Gastroesophageal sphincter (tissue), 4 donors: ENCODE data around the gene C5. TPM values are rescaled to one million over a fixed set of nuclear protein-coding genes. Genes with fewer than 3 reads are reported as not detected.

Experiments used
- ATAC-seq: fragments of 150-250 bp; one replicate; pipeline ENCODE4 v1.9.1; 2016; ENCODE audit warnings: mild to moderate bottlenecking, moderate library complexity
- H3K27ac ChIP-seq, 4 donors: fragments of 200-600 bp; sonication (generic) in 3 of 4; 1 replicate in 3 of 4; 2 replicates in 1 of 4; pipeline ENCODE4 v1.5.1; 2016 to 2019
- H3K27me3 ChIP-seq: fragments of 200-600 bp; sonication (generic); one replicate; pipeline ENCODE4 v1.5.1; 2019
- H3K36me3 ChIP-seq, 2 donors: fragments of 200-600 bp; sonication (generic); one replicate each; pipeline ENCODE4 v1.5.1; 2019; ENCODE audit warnings: control low read depth in 1 of 2
- H3K4me1 ChIP-seq, 3 donors: fragments of 200-600 bp; sonication (generic); 1 replicate in 2 of 3; 2 replicates in 1 of 3; pipeline ENCODE4 v1.5.1; 2016 to 2019; ENCODE audit warnings: control low read depth in 2 of 3
- H3K4me3 ChIP-seq, 2 donors: fragments of 200-600 bp; sonication (generic); one replicate each; pipeline ENCODE4 v1.5.1; 2019; ENCODE audit warnings: mild to moderate bottlenecking in 1 of 2, moderate library complexity in 1 of 2
- H3K9me3 ChIP-seq, 3 donors: fragments of 200-600 bp; sonication (generic); one replicate each; pipeline ENCODE4 v1.5.1; 2017 to 2019; ENCODE audit warnings: control low read depth in 2 of 3
- EP300 ChIP-seq: sonication (generic); formaldehyde crosslinking; IDR thresholded peaks from one replicate; pipeline ENCODE4 v1.6.1; 2017; ENCODE audit warnings: antibody characterized with exemption, mild to moderate bottlenecking
- POLR2A ChIP-seq, 2 donors: fragments of 450-650 bp; IDR thresholded peaks; one replicate each; pipeline ENCODE4 v1.6.1; 2017; ENCODE audit warnings: antibody characterized with exemption in 2 of 2, mild to moderate bottlenecking in 2 of 2, moderate library complexity in 1 of 2
- POLR2AphosphoS5 ChIP-seq: sonication (generic); formaldehyde crosslinking; IDR thresholded peaks from one replicate; pipeline ENCODE4 v1.6.1; 2017; ENCODE audit warnings: antibody characterized with exemption
- WGBS, 2 donors: methylation state at CpG; one replicate each; pipeline ENCODE4 v1.1.5; 2018; ENCODE audit warnings: low coverage in 1 of 2; 5-methylcytosine and 5-hydroxymethylcytosine counted together
- total RNA-seq, 4 donors: library from RNA; depleted of rRNA; stranded (reverse); fragments of >200 nt; gene quantifications; one replicate each; pipeline ENCODE4 v1.1.0, GENCODE V29; 2016
- TF ChIP-seq, protein P1 (sequence below), 4 experiments: fragments of 200-600 bp in 2 of 4; fragments of 450-650 bp in 2 of 4; sonication (generic) in 1 of 4; IDR thresholded peaks; one replicate each; pipeline ENCODE4 v1.5.1; 2017 to 2019; ENCODE audit warnings: antibody characterized with exemption in 4 of 4, mild to moderate bottlenecking in 2 of 4, moderate library complexity in 2 of 4

C5 gene
- total RNA-seq, 4 donors from 2014 or later = 2.7 to 8.9 (median 6.3) TPM

DNA sequence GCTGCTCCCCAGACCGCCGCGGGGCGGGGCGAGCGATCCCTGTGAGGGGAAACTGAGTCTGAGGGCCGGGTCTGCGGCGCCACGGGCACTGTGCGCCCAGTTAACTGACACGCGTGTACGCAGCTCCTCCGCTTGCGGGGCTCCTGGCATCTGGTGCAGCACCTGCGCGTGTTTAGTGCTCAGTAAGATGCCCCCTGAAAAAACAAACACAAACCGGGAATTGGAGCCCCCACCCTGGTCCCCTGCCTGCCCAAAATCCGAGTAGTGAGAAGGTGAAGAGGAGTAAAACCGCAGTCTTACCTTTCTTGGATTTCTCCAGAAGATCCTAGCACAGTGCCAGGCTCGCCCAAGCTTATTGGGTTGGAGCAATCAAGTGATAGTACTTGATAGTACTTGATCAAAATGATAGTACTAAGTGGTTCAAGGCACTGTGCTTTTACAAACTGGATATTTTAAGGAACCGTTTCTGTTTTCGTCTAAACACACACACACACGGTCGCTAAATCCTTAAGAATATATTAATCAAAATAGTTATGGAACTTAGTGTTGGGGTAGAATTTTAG is 120.8 kb downstream of the C5 start:
- H3K27ac ChIP-seq = peak overlapping the region; percentile 87 to 98 (median 92)
- no peak for ATAC-seq
- H3K27me3 ChIP-seq = no peaks in the 10 kb centered on the region
- 55 to 67% methylated on average over 5 to 7 of the region's 26 CpGs for WGBS, 2 donors
- TF ChIP-seq, protein P1, sequence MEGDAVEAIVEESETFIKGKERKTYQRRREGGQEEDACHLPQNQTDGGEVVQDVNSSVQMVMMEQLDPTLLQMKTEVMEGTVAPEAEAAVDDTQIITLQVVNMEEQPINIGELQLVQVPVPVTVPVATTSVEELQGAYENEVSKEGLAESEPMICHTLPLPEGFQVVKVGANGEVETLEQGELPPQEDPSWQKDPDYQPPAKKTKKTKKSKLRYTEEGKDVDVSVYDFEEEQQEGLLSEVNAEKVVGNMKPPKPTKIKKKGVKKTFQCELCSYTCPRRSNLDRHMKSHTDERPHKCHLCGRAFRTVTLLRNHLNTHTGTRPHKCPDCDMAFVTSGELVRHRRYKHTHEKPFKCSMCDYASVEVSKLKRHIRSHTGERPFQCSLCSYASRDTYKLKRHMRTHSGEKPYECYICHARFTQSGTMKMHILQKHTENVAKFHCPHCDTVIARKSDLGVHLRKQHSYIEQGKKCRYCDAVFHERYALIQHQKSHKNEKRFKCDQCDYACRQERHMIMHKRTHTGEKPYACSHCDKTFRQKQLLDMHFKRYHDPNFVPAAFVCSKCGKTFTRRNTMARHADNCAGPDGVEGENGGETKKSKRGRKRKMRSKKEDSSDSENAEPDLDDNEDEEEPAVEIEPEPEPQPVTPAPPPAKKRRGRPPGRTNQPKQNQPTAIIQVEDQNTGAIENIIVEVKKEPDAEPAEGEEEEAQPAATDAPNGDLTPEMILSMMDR (IDR thresholded peaks at IDR 0.05) = no peak
- no peak for TF ChIP-seq EP300
- no peak for TF ChIP-seq POLR2AphosphoS5
- no peak for TF ChIP-seq POLR2A (IDR thresholded peaks at IDR 0.05)
- peaks cover 0 to 63% (median 26%) of the 10 kb centered on the region in 3 donors for H3K4me1 ChIP-seq
- no peaks in the 10 kb centered on the region for H3K9me3 ChIP-seq
- H3K36me3 ChIP-seq = no peaks in the 10 kb centered on the region
- H3K4me3 ChIP-seq = peak overlapping the region; percentile 71 to 93

DNA sequence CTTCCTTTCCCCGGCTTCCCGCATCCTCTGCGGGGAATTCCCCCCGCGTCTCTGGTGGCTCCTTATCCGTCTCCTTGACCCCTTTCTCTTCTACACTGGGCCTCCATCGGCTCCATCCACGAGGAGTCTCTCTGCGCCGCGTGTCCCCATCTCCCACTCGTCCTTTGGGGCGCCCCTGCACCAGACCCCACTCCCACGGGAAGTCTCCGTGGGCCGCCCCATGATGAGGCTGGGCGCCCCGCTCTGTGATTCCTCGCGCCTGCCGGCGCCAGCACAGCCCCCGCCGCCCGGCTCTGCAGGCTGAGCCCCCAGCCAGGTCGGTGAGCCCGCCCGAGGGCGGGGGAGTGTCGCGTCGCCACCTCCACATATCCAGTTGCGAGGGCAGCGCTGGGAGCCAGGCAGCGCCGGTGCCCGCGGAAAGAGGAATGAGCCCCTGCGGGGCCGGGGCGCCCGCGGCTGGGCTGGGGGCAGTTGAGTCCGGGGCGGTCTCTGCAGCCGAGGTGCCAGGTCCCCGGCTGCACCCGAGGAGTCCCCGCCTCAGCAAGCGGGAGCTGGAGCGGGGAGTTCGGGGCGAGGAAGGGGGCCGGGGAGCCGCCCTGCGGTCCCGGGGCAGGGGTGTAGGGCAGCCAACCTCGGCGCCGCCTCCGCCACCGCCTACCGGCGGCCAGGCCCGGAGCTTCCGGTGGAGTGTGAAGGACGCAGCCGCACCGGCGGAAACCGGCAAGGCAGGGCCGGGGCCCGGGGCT is 121.4 kb downstream of the C5 start:
- peak; percentile 88 for ATAC-seq
- TF ChIP-seq EP300 = no peak
- peak; percentile 61 for TF ChIP-seq POLR2AphosphoS5
- peak; percentile 76 to 77 for TF ChIP-seq POLR2A (IDR thresholded peaks at IDR 0.05)
- TF ChIP-seq, protein P1 (IDR thresholded peaks at IDR 0.05) = peak in 3 of 4 experiments; percentile 40 to 53 (median 52)
- Histone ChIP-seq H3K27me3 (no peaks in the 10 kb centered on the region), H3K4me3 (peak overlapping the region; percentile 71 to 93), H3K36me3 (no peaks in the 10 kb centered on the region), H3K9me3 (no peaks in the 10 kb centered on the region), H3K27ac (peak overlapping the region; percentile 87 to 98 (median 92)), H3K4me1 (peaks cover 0 to 58% (median 21%) of the 10 kb centered on the region in 3 donors)
- WGBS, 2 donors = 0 to 2% methylated on average over 6 to 7 of the region's 73 CpGs

DNA sequence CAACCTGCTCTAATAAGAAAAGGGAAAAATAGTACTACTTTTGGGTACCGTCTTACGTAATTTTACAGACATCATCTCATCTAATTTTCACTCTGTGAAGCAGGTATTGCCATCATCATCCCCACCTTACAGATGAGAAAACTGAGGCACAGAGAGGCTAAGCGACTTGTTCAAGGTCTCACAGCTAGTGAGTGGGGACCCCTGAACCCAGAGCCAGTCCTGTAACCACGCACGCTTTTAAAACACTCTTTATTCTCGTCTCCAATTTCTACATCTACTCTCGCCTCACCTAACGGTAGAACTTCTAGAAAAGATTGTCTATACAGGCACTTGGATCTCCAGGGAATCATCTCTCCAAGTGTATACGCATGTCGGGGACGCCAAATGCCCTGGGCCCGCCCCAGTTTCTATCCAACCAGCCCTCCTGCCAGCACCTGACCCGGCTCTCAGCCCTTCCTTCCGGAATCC is 122.0 kb downstream of the C5 start:
- no peaks in the 10 kb centered on the region for H3K36me3 ChIP-seq
- TF ChIP-seq, protein P1 (IDR thresholded peaks at IDR 0.05) = no peak
- no peak for TF ChIP-seq POLR2A (IDR thresholded peaks at IDR 0.05)
- no peak for TF ChIP-seq POLR2AphosphoS5
- no peak for TF ChIP-seq EP300
- peak; percentile 46 for ATAC-seq
- no peaks in the 10 kb centered on the region for H3K27me3 ChIP-seq
- H3K9me3 ChIP-seq = no peaks in the 10 kb centered on the region
- H3K27ac ChIP-seq = peak overlapping the region; percentile 87 to 98 (median 92)
- H3K4me1 ChIP-seq = peaks cover 0 to 58% (median 21%) of the 10 kb centered on the region in 3 donors
- 21 to 38% methylated on average over 11 to 14 of the region's 14 CpGs for WGBS, 2 donors
- H3K4me3 ChIP-seq = peak overlapping the region; percentile 71 to 93

DNA sequence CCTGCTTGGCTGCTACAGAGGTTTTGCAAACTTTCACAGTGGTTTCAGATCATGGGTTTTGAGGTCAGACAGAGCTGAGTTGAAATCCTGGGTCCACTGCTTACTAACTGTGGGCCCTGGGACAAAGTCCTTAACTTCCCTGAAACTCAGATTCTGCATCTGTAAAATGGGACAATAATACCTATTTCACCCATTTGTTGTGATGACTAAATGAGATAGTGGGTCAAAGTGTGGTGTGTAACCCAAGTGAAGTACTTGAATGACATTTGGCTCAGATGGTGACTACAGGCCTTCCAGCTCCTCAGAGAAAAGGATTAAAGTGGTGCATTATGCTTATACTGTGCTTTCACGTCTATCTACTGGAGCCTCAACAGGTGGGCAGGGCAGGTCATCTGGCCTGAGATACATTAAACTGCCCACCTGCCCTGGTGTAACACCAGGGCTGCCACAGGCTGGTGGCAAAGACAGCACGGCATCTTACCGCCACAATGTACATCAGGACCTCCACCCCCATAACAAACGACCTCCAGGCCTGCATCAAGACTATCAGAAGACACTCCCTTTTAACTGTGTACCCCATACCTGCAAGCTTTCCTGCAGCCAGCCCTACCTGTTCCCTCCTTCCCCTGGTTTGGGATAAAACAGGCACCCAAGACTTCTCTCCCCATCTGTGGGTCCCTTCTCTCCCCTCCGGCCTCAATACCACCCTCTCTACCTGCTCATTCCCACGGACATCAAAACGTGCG is 122.6 kb downstream of the C5 start:
- no peak for ATAC-seq

More for the DNA sequence above, 122.6 kb downstream of the C5 start:
- Histone ChIP-seq H3K4me1 (peaks cover 0 to 61% (median 24%) of the 10 kb centered on the region in 3 donors), H3K4me3 (peak overlapping the region in 1 of 2 donors; percentile 93), H3K9me3 (no peaks in the 10 kb centered on the region), H3K36me3 (no peaks in the 10 kb centered on the region), H3K27me3 (no peaks in the 10 kb centered on the region), H3K27ac (peak overlapping the region; percentile 87 to 98 (median 92))
- TF ChIP-seq, protein P1 (IDR thresholded peaks at IDR 0.05) = no peak
- TF ChIP-seq EP300 (no peak), POLR2AphosphoS5 (no peak), POLR2A (IDR thresholded peaks at IDR 0.05) (no peak)
- 70% methylated on average over 7 of the region's 8 CpGs; no CpG with 5 or more reads in 1 of the 2 donors for whole genome bisulfite sequencing, 2 donors
